ENCODE measurements around the gene OR6B3.
A peak's percentile ranks its signal among the peaks of the same experiment; 100 is the strongest.

OR6B3 gene

DNA sequence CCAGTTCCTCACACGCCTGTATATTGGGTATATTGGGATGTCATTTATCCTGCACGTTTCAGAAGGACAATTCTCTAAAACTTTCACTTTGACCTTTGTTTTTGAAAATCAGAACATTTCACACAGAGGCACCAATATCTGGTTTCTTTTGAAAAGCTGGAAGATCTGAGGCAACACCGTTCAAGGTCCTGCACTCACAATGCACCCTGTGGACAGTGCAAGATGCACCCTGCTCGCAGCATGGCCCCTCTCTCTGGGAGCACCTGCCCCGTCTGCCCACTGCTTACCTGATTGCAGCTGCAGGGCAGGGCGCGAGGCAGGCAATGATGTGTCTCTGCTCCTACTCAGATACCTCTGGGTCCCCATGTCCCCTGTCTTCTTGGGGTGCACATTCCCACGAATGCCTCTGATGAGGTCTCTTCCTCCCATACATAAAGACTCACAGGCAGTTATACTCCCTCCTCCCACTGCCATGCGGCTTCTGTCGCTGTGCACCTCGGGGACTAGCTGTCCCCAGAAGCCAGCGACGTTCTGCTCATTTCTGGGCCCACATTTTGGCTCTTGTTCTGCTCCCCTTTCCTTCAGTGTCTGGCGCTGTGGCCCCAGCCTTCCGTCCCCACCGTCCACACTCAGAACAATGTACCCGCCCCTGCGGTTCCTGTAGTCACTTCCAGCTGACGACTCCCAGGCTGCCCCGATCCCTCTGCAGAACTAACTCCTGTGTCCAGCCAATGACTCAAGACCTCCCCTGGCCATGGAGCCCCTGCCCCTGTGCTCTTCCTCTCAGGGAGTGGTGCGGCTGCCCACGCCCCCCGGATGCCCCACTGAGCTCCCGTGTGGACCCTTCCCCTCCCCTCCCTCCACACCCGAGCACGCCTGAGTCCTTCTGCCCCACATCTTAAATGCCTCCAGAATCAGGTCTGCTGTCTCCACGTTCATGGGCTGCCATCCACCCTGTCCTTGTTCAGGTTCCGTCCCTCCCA lies at the start of gene OR6B3:
TSS of gene OR6B3 (minus strand) at position 349 of the 983 bp plus-strand sequence.
- DNase-seq (ENCODE audit: low read depth, low spot score) = no peak

DNA sequence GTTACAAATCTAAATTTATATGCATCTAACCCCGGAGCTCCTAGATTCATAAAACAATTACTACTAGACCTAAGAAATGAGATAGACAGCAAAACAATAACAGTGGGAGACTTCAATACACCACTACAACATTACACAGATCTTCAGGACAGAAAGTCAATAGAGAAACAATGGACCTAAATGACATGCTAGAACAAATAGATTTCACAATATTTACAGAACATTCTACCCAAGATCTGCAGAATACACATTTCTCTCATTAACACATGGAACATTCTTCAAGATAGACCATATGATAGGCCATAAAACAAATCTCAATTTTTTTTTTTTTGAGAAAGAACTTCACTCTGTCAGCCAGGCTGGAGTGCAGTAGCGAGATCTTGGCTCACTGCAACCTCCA lies 45.0 kb upstream of the OR6B3 start:
- no peak for DNase-seq (ENCODE audit: low read depth, low spot score)

DNA sequence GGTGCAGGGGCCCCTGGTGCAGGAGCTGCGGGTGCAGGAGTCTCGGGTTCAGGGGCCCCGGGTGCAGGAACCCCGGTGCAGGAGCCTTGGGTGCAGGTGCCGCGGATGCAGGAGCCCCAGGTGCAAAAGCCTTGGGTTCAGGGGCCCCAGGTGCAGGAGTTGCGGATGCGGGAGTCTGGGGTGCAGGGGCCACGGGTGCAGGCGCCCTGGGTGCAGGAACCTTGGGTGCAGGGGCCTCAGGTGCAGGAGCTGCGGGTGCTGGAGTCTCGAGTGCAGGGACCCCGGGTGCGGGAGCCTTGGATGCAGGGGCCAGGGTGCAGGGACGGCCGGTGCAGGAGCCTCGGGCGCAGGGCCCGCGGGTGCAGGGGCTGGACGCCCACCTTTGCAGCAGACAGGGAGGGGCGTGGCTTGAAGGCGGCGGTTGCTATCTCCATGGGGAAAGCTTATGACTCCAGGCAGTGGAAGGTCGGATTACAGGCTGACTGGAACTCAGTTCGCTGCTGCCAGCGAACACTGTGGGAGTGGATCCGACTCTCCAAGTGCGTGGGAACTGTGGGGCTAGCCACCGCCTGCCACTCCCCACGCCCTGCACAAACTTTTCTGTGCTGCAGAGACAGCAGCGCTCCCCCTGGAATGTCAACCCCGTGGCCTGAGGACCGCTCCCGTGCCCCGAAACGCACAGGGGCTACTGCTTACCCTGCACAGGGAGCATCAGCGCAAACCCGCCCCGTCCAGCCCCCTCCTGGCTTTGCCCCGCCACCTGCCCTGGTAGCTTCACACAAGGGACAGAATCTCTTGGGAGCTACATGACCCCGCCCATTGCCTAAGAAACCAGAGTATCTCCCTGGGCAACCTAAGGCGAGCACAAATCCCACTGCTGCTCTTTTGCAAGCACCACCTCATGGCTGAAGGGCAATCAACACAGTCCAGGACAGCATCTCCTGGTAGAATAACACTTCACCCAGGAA lies 42.5 kb upstream of the OR6B3 start:
- DNase-seq (ENCODE audit: low read depth, low spot score) = peak; percentile 25

DNA sequence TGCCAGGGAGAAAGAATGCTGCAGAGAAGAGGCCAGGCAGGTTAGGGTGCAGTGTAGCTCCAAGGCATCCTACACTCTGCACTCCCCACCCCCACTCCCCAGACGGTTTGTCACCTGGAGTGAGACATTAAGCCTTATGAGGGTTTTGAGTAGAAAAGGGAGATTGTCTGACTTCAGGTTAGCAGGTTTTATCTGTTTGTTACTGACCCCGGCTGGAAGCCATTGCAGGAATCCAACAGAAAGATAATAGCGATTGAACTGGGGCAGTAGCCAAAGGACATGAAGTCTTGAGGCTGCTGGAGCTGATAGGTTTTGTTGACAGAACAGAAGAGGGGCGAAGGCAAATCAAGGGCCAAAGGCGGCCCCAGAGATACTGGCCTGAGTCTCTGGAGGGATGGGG lies 36.0 kb upstream of the OR6B3 start:
- no peak for DNase-seq (ENCODE audit: low read depth, low spot score)

DNA sequence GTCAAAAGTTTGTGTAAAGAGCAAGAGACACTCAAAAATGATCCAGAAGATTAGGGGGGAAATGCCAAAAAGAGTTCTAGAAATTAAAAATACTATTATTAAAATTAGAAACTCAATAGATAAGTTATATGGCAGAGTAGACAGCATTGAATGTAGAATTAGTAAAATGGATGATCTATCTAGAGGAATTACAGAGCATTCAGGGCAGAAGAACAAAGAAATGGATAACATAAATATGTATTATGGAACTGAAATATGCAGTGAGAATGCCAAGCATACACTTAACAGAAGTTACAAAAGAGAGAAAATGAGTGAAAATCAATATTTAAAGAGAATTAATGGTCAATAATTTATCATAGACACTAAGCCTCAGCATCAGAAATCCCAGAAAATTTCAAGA lies 33.2 kb upstream of the OR6B3 start:
- no peak for DNase-seq (ENCODE audit: low read depth, low spot score)

DNA sequence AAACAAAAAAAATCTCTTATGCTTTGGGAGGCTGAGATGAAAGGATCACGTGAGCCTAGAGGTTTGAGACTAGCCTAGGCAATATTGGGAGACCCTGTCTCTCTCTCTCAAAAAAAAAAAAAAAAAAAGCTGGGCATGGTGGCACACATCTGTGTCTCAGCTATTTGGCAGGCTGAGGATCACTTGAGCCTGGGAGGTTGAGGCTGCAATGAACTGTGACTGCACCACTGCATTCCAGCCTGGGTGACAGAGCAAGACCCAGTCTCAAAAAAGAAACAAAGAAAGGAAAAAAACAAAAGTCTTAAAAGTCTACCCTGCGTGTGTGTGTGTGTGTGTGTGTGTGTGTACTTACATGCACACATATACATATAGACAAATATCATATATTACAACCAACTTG lies 25.3 kb upstream of the OR6B3 start:
- no peak for DNase-seq (ENCODE audit: low read depth, low spot score)

DNA sequence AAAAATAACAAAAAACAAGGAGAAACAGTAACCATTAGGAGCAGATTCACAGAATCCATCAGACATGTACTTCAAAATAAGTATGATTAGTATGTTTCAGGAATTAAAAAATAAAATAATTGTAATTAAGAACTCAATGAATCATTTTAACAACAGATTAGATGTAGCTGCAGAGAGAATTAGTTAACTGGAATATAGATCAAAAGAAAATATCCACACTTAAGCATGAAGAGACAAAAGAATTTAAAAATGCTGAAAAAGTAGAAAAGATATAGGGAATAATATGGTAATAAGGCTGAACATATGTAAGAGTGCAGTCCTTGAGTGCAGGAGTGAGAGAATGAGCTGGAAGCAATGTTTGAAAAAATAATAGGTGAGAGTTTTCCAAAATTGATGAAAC lies 24.1 kb upstream of the OR6B3 start:
- no peak for DNase-seq (ENCODE audit: low read depth, low spot score)

DNA sequence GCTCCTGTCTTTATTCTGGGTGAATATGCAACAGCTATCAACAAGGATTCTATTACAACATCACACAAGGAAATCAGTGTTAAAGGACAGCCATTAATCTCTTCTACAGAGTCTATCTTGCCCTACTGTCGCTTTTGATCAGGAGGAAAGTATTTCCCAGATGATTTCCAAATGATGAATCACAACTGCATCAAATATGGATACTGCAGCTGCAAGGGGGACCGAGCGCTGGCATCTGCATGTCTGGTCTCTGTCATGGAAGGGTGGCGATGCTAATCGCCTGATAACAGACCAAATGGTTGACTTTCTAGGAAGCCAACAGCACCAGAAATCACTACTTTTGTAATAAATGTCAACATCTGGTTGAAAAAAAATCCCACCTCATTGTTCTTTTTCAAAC lies 21.2 kb upstream of the OR6B3 start:
- no peak for DNase-seq (ENCODE audit: low read depth, low spot score)

DNA sequence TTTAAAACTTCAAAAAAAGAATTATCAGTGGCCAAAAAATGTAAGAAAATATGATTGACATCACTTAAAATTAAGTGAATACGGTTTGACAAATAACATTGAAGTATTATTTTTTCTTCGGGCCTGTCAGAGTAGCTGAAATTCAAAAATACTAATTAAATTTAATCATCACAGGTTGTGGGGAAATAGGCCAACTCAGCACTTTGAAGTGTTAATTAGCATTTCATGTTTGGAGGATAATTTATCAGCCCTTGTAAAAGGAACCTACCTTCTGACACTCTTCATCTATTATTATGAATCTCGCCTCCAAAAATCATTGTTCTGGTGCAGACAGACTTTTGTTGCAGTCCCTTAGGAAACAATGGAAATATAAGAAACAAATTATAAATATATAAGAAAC lies 17.6 kb upstream of the OR6B3 start:
- no peak for DNase-seq (ENCODE audit: low read depth, low spot score)

DNA sequence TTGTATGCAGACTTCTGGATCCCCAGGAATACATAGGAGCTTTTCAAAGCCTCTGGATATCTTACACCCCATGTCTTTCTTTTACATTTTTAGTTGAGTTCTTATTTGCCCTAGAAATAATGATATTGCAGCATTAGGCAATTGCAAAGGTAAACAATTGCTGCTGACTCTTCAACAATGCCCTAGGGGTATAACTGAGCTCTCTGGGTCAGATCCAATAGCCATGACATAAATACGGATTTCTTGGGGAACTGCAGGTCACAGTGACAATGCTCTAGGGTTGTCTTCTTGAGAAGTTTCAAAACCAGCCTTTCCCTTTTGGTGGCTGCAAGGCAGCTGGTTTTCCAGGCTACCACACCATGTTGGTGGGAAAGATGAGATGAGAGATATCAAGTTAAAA lies 16.5 kb upstream of the OR6B3 start:
- no peak for DNase-seq (ENCODE audit: low read depth, low spot score)

DNA sequence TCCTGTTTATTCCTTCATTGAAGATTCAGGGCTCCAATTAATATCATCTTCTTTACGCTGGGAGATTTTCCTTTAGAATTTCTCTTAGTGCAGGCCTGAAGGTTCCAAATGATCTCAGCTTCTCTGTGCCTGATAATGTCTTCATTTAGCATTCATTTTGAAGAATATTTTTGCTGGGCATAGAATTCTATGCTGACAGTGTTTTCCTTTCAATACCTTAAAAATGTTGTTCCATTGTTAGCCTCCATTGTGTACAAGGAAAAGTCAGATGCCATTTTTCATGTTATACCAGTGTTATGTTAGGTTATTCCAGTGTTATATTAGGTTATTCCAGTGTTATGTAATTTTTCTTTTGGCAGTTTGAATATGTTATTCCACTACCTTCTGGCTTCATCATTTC lies 14.9 kb upstream of the OR6B3 start:
- no peak for DNase-seq (ENCODE audit: low read depth, low spot score)

DNA sequence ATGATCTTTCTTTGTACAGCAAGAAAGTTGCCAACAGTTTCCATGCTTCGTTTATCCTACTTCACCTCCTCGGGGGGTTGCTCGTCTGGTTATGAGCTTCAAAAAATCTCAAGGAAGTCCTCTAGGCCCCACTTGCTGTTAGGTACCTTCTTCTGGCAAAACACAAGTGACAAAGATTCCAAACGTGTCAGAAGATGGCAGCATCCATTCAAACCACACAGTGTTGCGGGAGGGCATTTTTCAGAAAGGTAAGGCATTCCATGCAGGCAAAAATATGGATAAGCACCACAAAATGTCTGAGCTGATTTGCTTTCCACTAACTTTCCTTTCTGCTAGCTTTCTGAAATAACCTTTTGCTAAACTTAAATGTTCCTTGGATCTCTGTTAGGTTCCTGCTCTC lies 13.2 kb upstream of the OR6B3 start:
- DNase-seq (ENCODE audit: low read depth, low spot score) = no peak

DNA sequence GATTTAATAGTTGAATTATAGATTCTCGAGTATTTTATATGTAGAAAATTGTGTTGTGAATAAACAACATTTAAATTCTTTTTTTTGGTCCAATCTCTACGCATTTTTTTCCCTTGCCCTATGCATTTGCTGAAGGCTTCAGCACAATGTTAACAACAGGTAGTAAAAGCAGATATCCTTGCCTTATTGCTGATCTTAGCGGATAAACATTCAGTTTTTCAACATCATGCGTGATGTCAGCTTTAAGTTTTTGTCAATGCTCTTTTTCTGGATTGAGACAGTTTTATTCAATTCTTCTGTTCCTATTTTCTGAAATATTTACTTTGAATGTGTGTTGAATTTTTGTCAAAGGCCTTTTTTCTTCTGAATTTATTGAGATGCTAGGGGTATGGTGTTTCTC lies 11.6 kb upstream of the OR6B3 start:
- DNase-seq (ENCODE audit: low read depth, low spot score) = no peak

DNA sequence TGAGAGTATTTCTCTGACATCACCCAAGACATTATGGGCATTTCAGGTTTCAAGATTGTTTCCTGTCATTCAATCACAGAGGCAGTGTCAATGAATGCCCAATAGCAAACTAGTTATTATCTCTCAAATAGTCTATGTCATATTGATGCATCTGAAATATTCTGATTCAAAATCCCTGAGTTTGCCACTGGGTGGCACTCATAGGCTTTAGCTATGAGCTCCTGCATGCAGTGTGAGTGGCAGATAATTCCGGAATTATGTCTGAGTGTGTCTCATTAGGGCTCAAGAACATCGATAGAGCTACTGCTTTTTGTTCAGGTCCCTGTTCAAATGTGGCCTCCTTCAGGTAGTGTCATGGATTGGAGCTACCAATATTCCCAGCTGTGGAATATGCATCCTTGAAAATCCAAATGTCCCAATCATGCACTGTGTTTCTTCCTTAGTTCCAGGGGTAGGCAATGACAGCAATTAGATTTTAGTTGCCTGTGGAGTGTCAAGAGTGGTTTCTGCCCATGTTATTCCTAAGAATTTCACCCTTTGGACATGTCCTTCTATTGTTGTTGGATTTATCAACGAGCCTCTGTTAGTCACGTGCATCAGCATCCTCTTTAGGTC lies 7.8 kb upstream of the OR6B3 start:
- DNase-seq (ENCODE audit: low read depth, low spot score) = peak; percentile 5

DNA sequence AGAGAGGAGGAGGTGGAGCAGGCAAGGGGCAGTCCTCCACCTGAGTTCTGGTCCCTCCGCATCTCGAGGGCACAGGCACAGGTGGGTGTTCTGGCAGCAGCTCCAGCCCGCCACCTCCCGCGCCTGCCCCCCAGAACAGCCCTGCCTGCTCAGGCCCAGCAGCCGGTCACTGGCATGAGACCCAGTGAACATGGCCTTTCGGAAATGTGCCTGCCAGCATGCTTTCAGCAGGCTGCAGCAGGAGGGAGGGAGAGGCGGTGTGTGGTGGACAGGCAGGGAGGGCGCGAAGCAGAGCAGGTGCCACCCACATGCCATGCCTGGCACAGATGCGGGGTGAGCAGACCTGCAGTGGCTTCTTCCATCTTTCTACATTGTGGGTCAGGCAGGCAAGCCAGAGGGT lies 3.4 kb upstream of the OR6B3 start:
- no peak for DNase-seq (ENCODE audit: low read depth, low spot score)

DNA sequence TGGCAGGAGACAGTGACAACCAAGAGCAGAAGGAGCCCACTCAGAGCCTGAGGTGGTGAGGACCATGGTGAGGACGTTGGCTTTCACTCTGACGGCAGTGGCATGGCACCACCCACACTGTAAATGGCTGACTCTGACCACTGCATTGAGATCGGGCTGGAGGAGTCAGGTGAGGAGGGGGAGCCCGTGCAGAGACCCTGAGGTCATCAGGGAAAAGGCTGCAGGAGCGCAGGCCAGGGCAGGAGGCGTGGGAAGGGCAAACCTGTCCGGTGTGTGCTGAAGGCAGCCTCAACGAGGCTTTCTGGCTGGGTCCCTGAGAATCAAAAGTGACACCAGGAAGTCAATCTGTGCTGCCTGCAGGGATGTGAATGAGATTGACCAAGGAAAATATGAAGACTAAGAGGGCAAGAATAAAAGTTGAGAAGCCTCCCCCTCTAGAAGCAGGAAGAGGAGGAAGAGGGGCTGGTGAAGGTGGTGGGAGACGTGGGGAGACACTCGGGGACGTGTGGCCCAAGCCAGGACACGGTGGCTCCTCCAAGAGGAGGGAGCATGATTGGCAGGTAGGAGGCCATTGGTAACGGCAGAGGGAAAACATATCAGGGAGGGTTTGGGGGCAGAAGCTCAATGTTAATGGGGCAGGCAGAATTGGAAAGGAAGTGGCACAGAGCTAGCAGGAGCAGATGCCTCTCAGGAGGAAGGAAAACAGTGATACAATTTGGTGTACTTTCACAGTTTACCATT lies 2.0 kb upstream of the OR6B3 start:
- no peak for DNase-seq (ENCODE audit: low read depth, low spot score)

DNA sequence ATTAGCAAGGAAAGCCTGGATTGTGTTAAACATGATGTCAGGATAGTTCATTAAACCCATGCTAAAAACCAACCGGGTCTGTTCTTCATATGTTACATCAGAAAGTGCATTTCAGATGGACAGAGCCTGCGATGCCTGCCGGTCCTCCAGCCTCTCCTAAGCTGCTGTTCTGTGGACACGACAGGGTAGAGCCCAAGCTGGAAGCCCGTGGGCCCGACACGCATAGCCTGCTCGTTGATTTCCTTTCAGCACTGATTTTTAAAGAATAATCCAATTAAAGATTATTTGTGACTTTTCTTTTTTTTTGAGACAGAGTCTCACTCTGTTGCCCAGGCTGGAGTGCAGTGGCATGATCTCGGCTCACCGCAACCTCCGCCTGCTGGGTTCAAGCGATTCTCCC lies 797 bp downstream of the OR6B3 start:
- no peak for DNase-seq (ENCODE audit: low read depth, low spot score)

DNA sequence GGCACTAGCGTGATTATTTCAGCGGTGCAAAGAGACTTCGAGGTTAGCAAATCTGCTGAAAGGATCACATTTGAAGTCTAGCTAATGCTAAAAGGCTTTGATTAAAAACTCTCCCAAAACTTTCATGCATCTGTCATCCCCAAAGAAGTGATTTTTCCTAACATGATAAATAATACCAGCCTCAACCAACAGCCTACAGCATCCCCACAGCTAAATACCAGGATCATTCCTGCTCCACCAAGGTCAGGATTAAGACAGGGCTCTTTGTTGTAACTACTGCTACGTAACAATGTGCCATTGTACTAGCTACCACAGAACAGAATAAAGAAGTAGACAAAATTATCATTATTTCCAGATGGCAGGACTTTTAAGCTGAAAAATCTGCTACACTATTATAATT lies 1.6 kb downstream of the OR6B3 start:
- no peak for DNase-seq (ENCODE audit: low read depth, low spot score)

DNA sequence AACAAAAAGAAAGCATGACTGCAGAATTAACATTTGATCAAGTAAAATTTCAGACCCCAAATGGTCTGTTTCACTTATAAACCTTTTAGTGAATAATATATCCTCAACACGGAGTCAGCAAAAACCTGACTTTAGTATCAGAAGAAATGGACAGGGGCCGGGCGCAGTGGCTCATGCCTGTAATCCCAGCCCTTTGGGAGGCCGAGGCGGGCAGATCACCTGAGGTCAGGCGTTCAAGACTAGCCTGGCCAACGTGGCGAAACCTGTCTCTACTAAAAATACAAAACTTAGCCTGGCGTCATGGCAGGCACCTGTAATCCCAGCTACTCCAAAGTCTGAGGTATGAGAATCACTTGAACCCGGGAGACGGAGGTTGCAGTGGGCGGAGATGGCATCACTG lies 3.0 kb downstream of the OR6B3 start:
- DNase-seq (ENCODE audit: low read depth, low spot score) = no peak

DNA sequence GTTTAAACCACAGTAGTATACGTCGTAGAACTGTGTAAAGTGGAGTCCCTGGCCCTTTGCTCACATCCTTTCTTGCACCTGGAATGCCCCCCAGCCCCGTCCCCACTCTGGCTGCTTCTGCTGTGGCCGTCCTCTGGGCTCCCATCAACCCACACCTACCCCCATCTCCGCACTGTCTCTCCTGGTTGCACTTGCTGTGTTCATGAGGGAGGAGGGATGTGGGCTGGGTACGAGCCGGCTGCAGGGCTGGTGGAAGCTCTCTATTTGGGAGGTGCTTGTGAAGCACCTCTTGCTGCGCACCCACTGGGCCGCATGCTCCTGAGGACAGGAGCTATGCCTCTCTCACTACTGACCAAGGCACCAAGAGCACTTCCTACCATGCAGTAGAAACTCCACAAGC lies 5.1 kb downstream of the OR6B3 start:
- no peak for DNase-seq (ENCODE audit: low read depth, low spot score)

DNA sequence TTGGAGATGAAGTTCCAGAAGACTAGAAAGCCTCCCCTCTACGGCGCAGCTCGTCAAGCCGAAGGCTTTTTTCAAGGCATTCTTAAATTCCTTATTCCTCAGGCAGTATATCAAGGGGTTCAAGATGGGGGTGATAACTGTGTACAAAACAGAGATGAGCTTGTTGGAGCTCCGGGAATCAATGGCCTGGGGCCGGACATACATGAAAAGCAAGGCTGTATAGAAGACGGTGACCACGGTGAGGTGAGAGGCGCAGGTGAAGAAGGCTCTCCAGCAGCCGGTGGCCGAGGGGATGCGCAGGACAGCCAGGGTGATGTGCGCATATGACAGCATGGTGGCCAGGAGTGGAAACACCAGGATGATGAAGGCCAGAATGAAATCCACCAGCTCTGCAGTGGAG lies 8.2 kb downstream of the OR6B3 start:
- no peak for DNase-seq (ENCODE audit: low read depth, low spot score)

Measured in iPS DF 19.7 (cell line).